HL-60 (cell line): ENCODE data around the gene TMEFF2.

ENCODE experiments used
- DNase-seq, 2 experiments: peaks; one replicate each; pipeline ENCODE4 v3.0.0-alpha.2; 2010 to 2020; ENCODE audit warnings: low read depth in 1 of 2, low spot score in 1 of 2
- H3K27ac ChIP-seq: fragments of 250-450 bp; sonication (Bioruptor Pico); replicated peaks from 2 replicates; pipeline ENCODE4 v1.5.1; 2020; ENCODE audit warnings: mild to moderate bottlenecking, moderate library complexity
- H3K27me3 ChIP-seq: fragments of 250-450 bp; sonication (Bioruptor Pico); 2 replicates; pipeline ENCODE4 v1.5.1; 2021; ENCODE audit warnings: mild to moderate bottlenecking, moderate library complexity; ENCODE audit not compliant: insufficient read depth, poor library complexity, severe bottlenecking
- H3K4me3 ChIP-seq: replicated peaks from 2 replicates; pipeline ENCODE4 v1.5.1; 2011; ENCODE audit warnings: mild to moderate bottlenecking, control low read depth, low read length; ENCODE audit not compliant: insufficient read depth
- CTCF ChIP-seq: IDR thresholded peaks from one replicate; pipeline ENCODE4 v1.5.1; 2011; ENCODE audit warnings: low read length, control low read depth, inconsistent platforms; ENCODE audit not compliant: insufficient read depth
- GABPA ChIP-seq: IDR thresholded peaks from 2 replicates; pipeline ENCODE4 v1.6.1; 2012; ENCODE audit warnings: low read depth
- POLR2AphosphoS5 ChIP-seq: IDR thresholded peaks from 2 replicates; pipeline ENCODE4 v1.6.1; 2012; ENCODE audit warnings: low read depth
- SPI1 ChIP-seq: IDR thresholded peaks from 2 replicates; pipeline ENCODE4 v1.6.1; 2012; ENCODE audit warnings: low read depth, mild to moderate bottlenecking, borderline replicate concordance
- TF ChIP-seq, protein P1 (sequence below): IDR thresholded peaks from 2 replicates; pipeline ENCODE4 v1.6.1; 2012; ENCODE audit warnings: low read depth; ENCODE audit not compliant: insufficient replicate concordance

Gene TMEFF2

GRCh38 chr2:191915750-191916149 is 279.0 kb downstream of the TMEFF2 start:
- H3K4me3 ChIP-seq: no peak overlapping the region
- TF ChIP-seq, protein P1, sequence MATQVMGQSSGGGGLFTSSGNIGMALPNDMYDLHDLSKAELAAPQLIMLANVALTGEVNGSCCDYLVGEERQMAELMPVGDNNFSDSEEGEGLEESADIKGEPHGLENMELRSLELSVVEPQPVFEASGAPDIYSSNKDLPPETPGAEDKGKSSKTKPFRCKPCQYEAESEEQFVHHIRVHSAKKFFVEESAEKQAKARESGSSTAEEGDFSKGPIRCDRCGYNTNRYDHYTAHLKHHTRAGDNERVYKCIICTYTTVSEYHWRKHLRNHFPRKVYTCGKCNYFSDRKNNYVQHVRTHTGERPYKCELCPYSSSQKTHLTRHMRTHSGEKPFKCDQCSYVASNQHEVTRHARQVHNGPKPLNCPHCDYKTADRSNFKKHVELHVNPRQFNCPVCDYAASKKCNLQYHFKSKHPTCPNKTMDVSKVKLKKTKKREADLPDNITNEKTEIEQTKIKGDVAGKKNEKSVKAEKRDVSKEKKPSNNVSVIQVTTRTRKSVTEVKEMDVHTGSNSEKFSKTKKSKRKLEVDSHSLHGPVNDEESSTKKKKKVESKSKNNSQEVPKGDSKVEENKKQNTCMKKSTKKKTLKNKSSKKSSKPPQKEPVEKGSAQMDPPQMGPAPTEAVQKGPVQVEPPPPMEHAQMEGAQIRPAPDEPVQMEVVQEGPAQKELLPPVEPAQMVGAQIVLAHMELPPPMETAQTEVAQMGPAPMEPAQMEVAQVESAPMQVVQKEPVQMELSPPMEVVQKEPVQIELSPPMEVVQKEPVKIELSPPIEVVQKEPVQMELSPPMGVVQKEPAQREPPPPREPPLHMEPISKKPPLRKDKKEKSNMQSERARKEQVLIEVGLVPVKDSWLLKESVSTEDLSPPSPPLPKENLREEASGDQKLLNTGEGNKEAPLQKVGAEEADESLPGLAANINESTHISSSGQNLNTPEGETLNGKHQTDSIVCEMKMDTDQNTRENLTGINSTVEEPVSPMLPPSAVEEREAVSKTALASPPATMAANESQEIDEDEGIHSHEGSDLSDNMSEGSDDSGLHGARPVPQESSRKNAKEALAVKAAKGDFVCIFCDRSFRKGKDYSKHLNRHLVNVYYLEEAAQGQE: no peak
- no peak for TF ChIP-seq POLR2AphosphoS5
- no peak for TF ChIP-seq SPI1
- no peak for TF ChIP-seq CTCF
- no peak for TF ChIP-seq GABPA
- H3K27ac ChIP-seq: no peak overlapping the region
- DNase-seq: no peak
- H3K27me3 ChIP-seq: no peaks in the 10 kb centered on the region

- Histone ChIP-seq H3K4me3 (no peak overlapping the region), H3K27ac (no peak overlapping the region), H3K27me3 (no peaks in the 10 kb centered on the region)
- no peak for DNase-seq
- TF ChIP-seq, protein P1: no peak
- no peak for TF ChIP-seq CTCF
- no peak for TF ChIP-seq SPI1
- TF ChIP-seq POLR2AphosphoS5: no peak
- no peak for TF ChIP-seq GABPA
Observed at GRCh38 chr2:191913796-191914195, 280.9 kb downstream of the TMEFF2 start.

DNA sequence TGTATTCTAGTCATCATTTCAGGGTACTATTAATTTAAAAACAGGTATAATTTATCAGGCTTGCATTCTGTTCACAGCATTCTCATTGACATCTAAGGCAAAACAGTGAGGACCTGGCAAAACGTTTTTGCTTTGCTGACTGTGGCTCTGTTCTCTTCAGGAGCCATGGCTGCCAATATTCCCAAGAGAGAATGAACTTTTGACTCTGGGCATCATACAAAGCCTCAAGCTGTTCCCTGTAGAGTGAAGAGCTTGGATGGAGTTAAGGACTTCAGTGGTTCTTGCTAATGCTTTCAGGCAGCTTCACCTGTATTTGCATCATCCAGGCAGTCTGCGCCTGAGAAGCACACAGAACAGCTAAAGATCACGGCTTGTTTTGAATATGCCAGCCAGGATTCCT is 282.0 kb downstream of the TMEFF2 start:
- TF ChIP-seq, protein P1: no peak
- TF ChIP-seq POLR2AphosphoS5 (no peak), SPI1 (no peak), CTCF (no peak), GABPA (no peak)
- DNase-seq: no peak

More for the DNA sequence above, 282.0 kb downstream of the TMEFF2 start:
- Histone ChIP-seq H3K4me3 (no peak overlapping the region), H3K27ac (no peak overlapping the region), H3K27me3 (no peaks in the 10 kb centered on the region)
